Body of pancreas (tissue), 4 donors: ENCODE data around the gene SNTG2.

Experiments
- POLR2A ChIP-seq, 3 donors: fragments of 450-650 bp; IDR thresholded peaks; one replicate each; pipeline ENCODE4 v1.6.1; 2016; ENCODE audit warnings: antibody characterized with exemption in 3 of 3, mild to moderate bottlenecking in 2 of 3
- TF ChIP-seq, protein P1 (sequence below), 7 experiments: fragments of 450-650 bp in 4 of 7; fragments of 200-600 bp in 3 of 7; sonication (generic) in 3 of 7; IDR thresholded peaks; one replicate each; pipeline ENCODE4 v1.5.1; 2016 to 2019; ENCODE audit warnings: antibody characterized with exemption in 7 of 7

DNA sequence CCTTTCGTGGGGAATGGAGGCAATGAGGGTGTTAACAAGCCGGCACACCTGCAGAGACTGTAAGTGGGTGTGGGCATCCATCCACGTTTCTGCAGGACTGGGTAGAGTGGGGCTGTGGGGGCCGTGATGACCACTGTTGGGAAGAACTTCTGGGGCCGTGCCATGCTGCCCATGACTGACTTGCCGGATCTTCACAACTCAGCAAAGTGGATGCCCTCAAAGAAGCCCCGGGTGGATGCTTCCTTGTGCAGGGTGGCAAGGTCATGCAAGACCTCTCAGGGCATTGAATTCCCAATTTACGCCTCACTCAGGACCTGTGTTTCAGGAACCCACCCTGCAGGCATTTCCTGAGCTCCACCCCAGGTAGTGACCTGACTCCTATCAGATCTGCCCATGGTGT, 319.2 kb downstream of the SNTG2 start:
- TF ChIP-seq, protein P1, sequence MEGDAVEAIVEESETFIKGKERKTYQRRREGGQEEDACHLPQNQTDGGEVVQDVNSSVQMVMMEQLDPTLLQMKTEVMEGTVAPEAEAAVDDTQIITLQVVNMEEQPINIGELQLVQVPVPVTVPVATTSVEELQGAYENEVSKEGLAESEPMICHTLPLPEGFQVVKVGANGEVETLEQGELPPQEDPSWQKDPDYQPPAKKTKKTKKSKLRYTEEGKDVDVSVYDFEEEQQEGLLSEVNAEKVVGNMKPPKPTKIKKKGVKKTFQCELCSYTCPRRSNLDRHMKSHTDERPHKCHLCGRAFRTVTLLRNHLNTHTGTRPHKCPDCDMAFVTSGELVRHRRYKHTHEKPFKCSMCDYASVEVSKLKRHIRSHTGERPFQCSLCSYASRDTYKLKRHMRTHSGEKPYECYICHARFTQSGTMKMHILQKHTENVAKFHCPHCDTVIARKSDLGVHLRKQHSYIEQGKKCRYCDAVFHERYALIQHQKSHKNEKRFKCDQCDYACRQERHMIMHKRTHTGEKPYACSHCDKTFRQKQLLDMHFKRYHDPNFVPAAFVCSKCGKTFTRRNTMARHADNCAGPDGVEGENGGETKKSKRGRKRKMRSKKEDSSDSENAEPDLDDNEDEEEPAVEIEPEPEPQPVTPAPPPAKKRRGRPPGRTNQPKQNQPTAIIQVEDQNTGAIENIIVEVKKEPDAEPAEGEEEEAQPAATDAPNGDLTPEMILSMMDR (IDR thresholded peaks at IDR 0.05): no peak
- no peak for TF ChIP-seq POLR2A (IDR thresholded peaks at IDR 0.05)
